Neural cell (in vitro differentiated cells): ENCODE data around the gene ZBTB7B. TPM values are rescaled to one million over a fixed set of nuclear protein-coding genes. Genes with fewer than 3 reads are reported as not detected.

Source experiments
- H2AFZ ChIP-seq: fragments of 200-600, 300-800 bp; sonication (generic), shearing (Covaris generic); 2 replicates; pipeline ENCODE4 v1.6.0; 2014; ENCODE audit warnings: low read depth, mild to moderate bottlenecking, antibody characterized with exemption, low read length, moderate library complexity
- H3F3A ChIP-seq: fragments of 200-600 bp; shearing (Covaris generic); 2 replicates; pipeline ENCODE4 v1.6.1; 2016; ENCODE audit warnings: mild to moderate bottlenecking, moderate library complexity, mixed read lengths, antibody characterized with exemption, low read length; ENCODE audit not compliant: insufficient read depth, poor library complexity, severe bottlenecking
- H3K27ac ChIP-seq: fragments of 200-600, 300-800 bp; sonication (generic), shearing (Covaris generic); 2 replicates; pipeline ENCODE4 v1.5.1; 2014; ENCODE audit warnings: mild to moderate bottlenecking, low read length, moderate library complexity
- H3K27me3 ChIP-seq: fragments of 300-800, 200-600 bp; sonication (generic), shearing (Covaris generic); 2 replicates; pipeline ENCODE4 v1.6.0; 2014; ENCODE audit warnings: mild to moderate bottlenecking, low read depth, low read length, moderate library complexity; ENCODE audit not compliant: insufficient read depth
- H3K36me3 ChIP-seq: fragments of 300-800, 200-600 bp; sonication (generic), shearing (Covaris generic); 2 replicates; pipeline ENCODE4 v1.5.1; 2014; ENCODE audit warnings: mild to moderate bottlenecking, antibody characterized with exemption, low read length, moderate library complexity; ENCODE audit not compliant: insufficient read depth
- H3K4me2 ChIP-seq: fragments of 300-800, 200-600 bp; sonication (generic), shearing (Covaris generic); 2 replicates; pipeline ENCODE4 v1.6.0; 2014; ENCODE audit warnings: mild to moderate bottlenecking, low read length
- H3K4me3 ChIP-seq: fragments of 300-800, 200-600 bp; sonication (generic), shearing (Covaris generic); 2 replicates; pipeline ENCODE4 v1.5.1; 2014; ENCODE audit warnings: mild to moderate bottlenecking, low read length, moderate library complexity
- H3K79me2 ChIP-seq: fragments of 200-600 bp; shearing (Covaris generic); replicated peaks from 2 replicates; pipeline ENCODE4 v1.6.0; 2014; ENCODE audit warnings: mild to moderate bottlenecking, low read length, moderate library complexity; ENCODE audit not compliant: insufficient read depth
- H3K9ac ChIP-seq: fragments of 300-800, 200-600 bp; sonication (generic), shearing (Covaris generic); 2 replicates; pipeline ENCODE4 v1.6.1; 2016; ENCODE audit warnings: mild to moderate bottlenecking, low read length, mixed read lengths
- H3K9me2 ChIP-seq: fragments of 200-600 bp; shearing (Covaris generic); 2 replicates; pipeline ENCODE4 v1.6.1; 2016; ENCODE audit warnings: mild to moderate bottlenecking, low read length, mixed read lengths; ENCODE audit not compliant: insufficient read depth
- H3K9me3 ChIP-seq: fragments of 200-600, 300-800 bp; sonication (generic), shearing (Covaris generic); 2 replicates; pipeline ENCODE4 v1.6.1; 2016; ENCODE audit warnings: mild to moderate bottlenecking, mixed run types, low read length, moderate library complexity, mixed read lengths
- H4K20me1 ChIP-seq: fragments of 200-600 bp; shearing (Covaris generic); 2 replicates; pipeline ENCODE4 v1.6.1; 2016; ENCODE audit warnings: mild to moderate bottlenecking, mixed run types; ENCODE audit not compliant: insufficient read depth
- CTCF ChIP-seq: fragments of 450-650 bp; IDR thresholded peaks from 2 replicates; pipeline ENCODE4 v1.5.1; 2014; ENCODE audit warnings: antibody characterized with exemption, mild to moderate bottlenecking, moderate library complexity; ENCODE audit not compliant: poor library complexity, severe bottlenecking
- EP300 ChIP-seq: fragments of 450-650 bp; conservative IDR thresholded peaks from 2 replicates; pipeline ENCODE4 v1.6.1; 2014; ENCODE audit warnings: antibody characterized with exemption, mild to moderate bottlenecking, moderate library complexity; ENCODE audit not compliant: poor library complexity, severe bottlenecking
- EZH2 ChIP-seq: fragments of 200-600, 300-800 bp; shearing (Covaris generic), sonication (generic); IDR thresholded peaks from 2 replicates; pipeline ENCODE4 v1.6.1; 2014; ENCODE audit warnings: antibody characterized with exemption, low read length, borderline replicate concordance, mild to moderate bottlenecking; ENCODE audit not compliant: insufficient read depth, poor library complexity, severe bottlenecking
- MXI1 ChIP-seq: fragments of 450-650 bp; conservative IDR thresholded peaks from 2 replicates; pipeline ENCODE4 v1.6.1; 2014; ENCODE audit warnings: antibody characterized with exemption, mild to moderate bottlenecking; ENCODE audit not compliant: poor library complexity, severe bottlenecking
- POLR2AphosphoS5 ChIP-seq: IDR thresholded peaks from 2 replicates; pipeline ENCODE4 v1.6.1; 2012
- RAD21 ChIP-seq: fragments of 450-650 bp; conservative IDR thresholded peaks from 2 replicates; pipeline ENCODE4 v1.6.1; 2014; ENCODE audit warnings: antibody characterized with exemption, mild to moderate bottlenecking, moderate library complexity
- REST ChIP-seq: IDR thresholded peaks from 2 replicates; pipeline ENCODE4 v1.6.1; 2012; ENCODE audit warnings: borderline replicate concordance
- SMC3 ChIP-seq: fragments of 450-650 bp; conservative IDR thresholded peaks from 2 replicates; pipeline ENCODE4 v1.6.1; 2014; ENCODE audit warnings: antibody characterized with exemption, mild to moderate bottlenecking, moderate library complexity; ENCODE audit not compliant: poor library complexity
- TAF1 ChIP-seq: IDR thresholded peaks from 2 replicates; pipeline ENCODE4 v1.6.1; 2012; ENCODE audit warnings: low read depth
- polyA plus RNA-seq: library from polyadenylated mRNA; depleted of rRNA; stranded (reverse); fragments of >200 nt; gene quantifications from 2 replicates; pipeline ENCODE4 v1.2.3, GENCODE V29; 2014

Gene ZBTB7B
- polyA plus RNA-seq, 1 donor from 2014 or later, result 0.54 TPM

GRCh38 chr1:155035936-155036335 lies 33.3 kb downstream of the ZBTB7B start:
- Histone ChIP-seq H3K27me3 (no peaks in the 10 kb centered on the region), H3K9me3 (no peaks in the 10 kb centered on the region), H3K9ac (no peak overlapping the region), H3K79me2 (no peaks in the 10 kb centered on the region), H2AFZ (no peak overlapping the region), H3K9me2 (no peaks in the 10 kb centered on the region), H3K4me2 (no peak overlapping the region), H3F3A (no peaks in the 10 kb centered on the region), H4K20me1 (no peaks in the 10 kb centered on the region), H3K4me3 (no peak overlapping the region), H3K36me3 (no peaks in the 10 kb centered on the region), H3K27ac (no peak overlapping the region)
- TF ChIP-seq TAF1, result no peak
- no peak for TF ChIP-seq EP300
- TF ChIP-seq EZH2, result no peak
- TF ChIP-seq CTCF, result no peak
- no peak for TF ChIP-seq MXI1
- no peak for TF ChIP-seq REST
- no peak for TF ChIP-seq POLR2AphosphoS5
- TF ChIP-seq SMC3, result no peak
- TF ChIP-seq RAD21, result no peak

GRCh38 chr1:155037043-155037442 lies 34.4 kb downstream of the ZBTB7B start:
- H3K4me2 ChIP-seq, result no peak overlapping the region
- no peaks in the 10 kb centered on the region for H3K27me3 ChIP-seq
- no peak overlapping the region for H2AFZ ChIP-seq
- no peak overlapping the region for H3K27ac ChIP-seq
- H3K9me2 ChIP-seq, result no peaks in the 10 kb centered on the region
- H3F3A ChIP-seq, result no peaks in the 10 kb centered on the region
- no peaks in the 10 kb centered on the region for H3K79me2 ChIP-seq
- no peaks in the 10 kb centered on the region for H3K36me3 ChIP-seq
- TF ChIP-seq CTCF (no peak), TAF1 (no peak), EP300 (no peak), MXI1 (no peak), POLR2AphosphoS5 (no peak), RAD21 (no peak), SMC3 (no peak), REST (no peak), EZH2 (no peak)
- no peak overlapping the region for H3K9ac ChIP-seq
- H3K4me3 ChIP-seq, result no peak overlapping the region
- H3K9me3 ChIP-seq, result no peaks in the 10 kb centered on the region
- H4K20me1 ChIP-seq, result no peaks in the 10 kb centered on the region
